Stimulated activated CD8-positive, alpha-beta memory T cell treated with anti-CD3 and anti-CD28 coated beads, Interleukin-7, amount 100 ng/mL, for 48 hours (primary cell): ENCODE results near the gene GOSR1.
"Not testable (repeated sequence)": the region's sequence is repeated elsewhere in the genome, so short reads cannot be mapped to it uniquely, and the experiment has no call there.

Source experiments
- DNase-seq, 2 donors: peaks; one replicate each; pipeline ENCODE4 v3.0.0-alpha.2; 2020; ENCODE audit warnings: low read depth in 1 of 2; ENCODE audit errors: extremely low read depth in 1 of 2

The GOSR1 gene

GRCh38 chr17:30543456-30543855 is 66.2 kb downstream of the GOSR1 start:
- DNase-seq, result no peak

- DNase-seq, result no peak
Observed at GRCh38 chr17:30545024-30545423, 67.8 kb downstream of the GOSR1 start.

GRCh38 chr17:30547778-30548573 is 70.8 kb downstream of the GOSR1 start:
- DNase-seq, result no peak

GRCh38 chr17:30549181-30549580 is 72.0 kb downstream of the GOSR1 start:
- not testable (repeated sequence) for DNase-seq

- DNase-seq, result no peak
Observed at GRCh38 chr17:30549864-30550511, 72.8 kb downstream of the GOSR1 start.

- no peak for DNase-seq
Observed at GRCh38 chr17:30550512-30551273, 73.5 kb downstream of the GOSR1 start.

- not testable (repeated sequence) for DNase-seq
Observed at GRCh38 chr17:30551274-30551995, 74.2 kb downstream of the GOSR1 start.

GRCh38 chr17:30551996-30552339 is 74.8 kb downstream of the GOSR1 start:
- no peak for DNase-seq

- DNase-seq, result no peak
Observed at GRCh38 chr17:30552994-30553566, 75.9 kb downstream of the GOSR1 start.

GRCh38 chr17:30553823-30554440 is 76.7 kb downstream of the GOSR1 start:
- not testable (repeated sequence) for DNase-seq

- DNase-seq, result no peak
Observed at GRCh38 chr17:30554839-30555751, 77.9 kb downstream of the GOSR1 start.

- no peak for DNase-seq
Observed at GRCh38 chr17:30555942-30556341, 78.7 kb downstream of the GOSR1 start.

- DNase-seq, result no peak
Observed at GRCh38 chr17:30556374-30557332, 79.4 kb downstream of the GOSR1 start.

GRCh38 chr17:30557916-30558685 is 80.9 kb downstream of the GOSR1 start:
- no peak for DNase-seq

- no peak for DNase-seq
Observed at GRCh38 chr17:30558686-30559545, 81.7 kb downstream of the GOSR1 start.

- no peak for DNase-seq
Observed at GRCh38 chr17:30559656-30560055, 82.4 kb downstream of the GOSR1 start.
